ENCODE data around the gene OSGIN1.

The OSGIN1 gene

GRCh38 chr16:83917152-83918120 is 35.6 kb upstream of the OSGIN1 start:
- no peak overlapping the region for H3K4me3 ChIP-seq (ENCODE audit: low read depth, low read length)
- TF ChIP-seq CTCF (conservative IDR thresholded peaks at IDR 0.05; ENCODE audit: low read depth, low read length), result no peak
- no peak for DNase-seq (ENCODE audit: low read depth)

- no peak for DNase-seq (ENCODE audit: low read depth)
- TF ChIP-seq CTCF (conservative IDR thresholded peaks at IDR 0.05; ENCODE audit: low read depth, low read length), result no peak
- H3K4me3 ChIP-seq (ENCODE audit: low read depth, low read length), result no peak overlapping the region
Measured at GRCh38 chr16:83920894-83921491, 32.0 kb upstream of the OSGIN1 start.

- TF ChIP-seq CTCF (conservative IDR thresholded peaks at IDR 0.05; ENCODE audit: low read depth, low read length), result no peak
- no peak overlapping the region for H3K4me3 ChIP-seq (ENCODE audit: low read depth, low read length)
- DNase-seq (ENCODE audit: low read depth), result no peak
Measured at GRCh38 chr16:83923581-83924365, 29.3 kb upstream of the OSGIN1 start.

- TF ChIP-seq CTCF (conservative IDR thresholded peaks at IDR 0.05; ENCODE audit: low read depth, low read length), result no peak
- no peak for DNase-seq (ENCODE audit: low read depth)
Measured at GRCh38 chr16:83924686-83925085, 28.4 kb upstream of the OSGIN1 start.

GRCh38 chr16:83925095-83925905 is 27.7 kb upstream of the OSGIN1 start:
- DNase-seq (ENCODE audit: low read depth), result no peak
- TF ChIP-seq CTCF (conservative IDR thresholded peaks at IDR 0.05; ENCODE audit: low read depth, low read length), result no peak
- no peak overlapping the region for H3K4me3 ChIP-seq (ENCODE audit: low read depth, low read length)

More at GRCh38 chr16:83924686-83925085, 28.4 kb upstream of the OSGIN1 start:
- no peak overlapping the region for H3K4me3 ChIP-seq (ENCODE audit: low read depth, low read length)

All from choroid plexus epithelial cell (primary cell).